Cerebellar cortex (tissue), 1 donor: ENCODE measurements around the gene ALPP.
"Not testable (repeated sequence)": the region's sequence is repeated elsewhere in the genome, so short reads cannot be mapped to it uniquely, and the experiment has no call there.

ENCODE experiments used
- DNase-seq: peaks from one replicate; pipeline ENCODE4 v3.0.0-alpha.2; 2015; ENCODE audit warnings: low spot score

The ALPP gene

GRCh38 chr2:232378735-232379151 is at the start of gene ALPP:
Gene ALPP (plus strand): TSS chr2:232378751. CDS start chr2:232378803, 52 bp downstream.
- not testable (repeated sequence) for DNase-seq

GRCh38 chr2:232329716-232330067 is 48.9 kb upstream of the ALPP start:
- DNase-seq, result no peak

GRCh38 chr2:232330068-232330999 is 48.2 kb upstream of the ALPP start:
- DNase-seq, result no peak

- DNase-seq, result not testable (repeated sequence)
Measured at GRCh38 chr2:232331061-232331460, 47.5 kb upstream of the ALPP start.

GRCh38 chr2:232331641-232332040 is 46.9 kb upstream of the ALPP start:
- not testable (repeated sequence) for DNase-seq

GRCh38 chr2:232332244-232332939 is 46.2 kb upstream of the ALPP start:
- not testable (repeated sequence) for DNase-seq

GRCh38 chr2:232332940-232333259 is 45.7 kb upstream of the ALPP start:
- DNase-seq, result no peak

- DNase-seq, result no peak
Measured at GRCh38 chr2:232333361-232334135, 45.0 kb upstream of the ALPP start.

- DNase-seq, result not testable (repeated sequence)
Measured at GRCh38 chr2:232334136-232334884, 44.2 kb upstream of the ALPP start.

- not testable (repeated sequence) for DNase-seq
Measured at GRCh38 chr2:232334885-232335205, 43.7 kb upstream of the ALPP start.

- DNase-seq, result not testable (repeated sequence)
Measured at GRCh38 chr2:232335206-232335858, 43.2 kb upstream of the ALPP start.

GRCh38 chr2:232335859-232336215 is 42.7 kb upstream of the ALPP start:
- no peak for DNase-seq

- no peak for DNase-seq
Measured at GRCh38 chr2:232336241-232336736, 42.3 kb upstream of the ALPP start.

- no peak for DNase-seq
Measured at GRCh38 chr2:232336981-232337720, 41.4 kb upstream of the ALPP start.

- DNase-seq, result not testable (repeated sequence)
Measured at GRCh38 chr2:232338094-232338758, 40.3 kb upstream of the ALPP start.

GRCh38 chr2:232338759-232339106 is 39.8 kb upstream of the ALPP start:
- no peak for DNase-seq

- DNase-seq, result no peak
Measured at GRCh38 chr2:232339121-232340081, 39.1 kb upstream of the ALPP start.

GRCh38 chr2:232340171-232340935 is 38.2 kb upstream of the ALPP start:
- DNase-seq, result no peak
